ENCODE measurements around the gene LRIT1. TPM values are rescaled to one million over a fixed set of nuclear protein-coding genes. Genes with fewer than 3 reads are reported as not detected.

LRIT1 gene
- total and polyA plus RNA-seq, 8 donors, result not detected

- no peak within 1 kb of the TSS for H3K27ac ChIP-seq
- H3K4me1 ChIP-seq, result no peaks in the 10 kb centered on the region
- no peak within 1 kb of the TSS for H3K4me3 ChIP-seq
- H3K36me3 ChIP-seq, result no peaks in the 10 kb centered on the region
- intact Hi-C loops (cut with DNase I; ENCODE audit: low total_unique reads), result no loop called here
- peaks cover 0 to 27% (median 5%) of the 10 kb centered on the region in 3 donors for H3K27me3 ChIP-seq
- DNase-seq, result no peak
- no peaks in the 10 kb centered on the region for H3K9me3 ChIP-seq
- WGBS, 5 donors, result 65 to 76% (median 72%) methylated on average over 6 of the region's 6 CpGs
- TF ChIP-seq POLR2A (IDR thresholded peaks at IDR 0.05) (no peak), EP300 (IDR thresholded peaks at IDR 0.05) (no peak), POLR2AphosphoS5 (IDR thresholded peaks at IDR 0.05) (no peak), CTCF (IDR thresholded peaks at IDR 0.05) (no peak)
Measured at GRCh38 chr10:84225427-84226173, 15.7 kb downstream of the LRIT1 start, which contains the start of gene LRIT2. LRIT2 (minus strand) TSS chr10:84225544; CDS start chr10:84225520, 24 bp downstream.

- Histone ChIP-seq H3K36me3 (no peaks in the 10 kb centered on the region), H3K9me3 (no peaks in the 10 kb centered on the region), H3K4me1 (no peaks in the 10 kb centered on the region), H3K27ac (no peak overlapping the region), H3K27me3 (peaks cover 0 to 27% (median 5%) of the 10 kb centered on the region in 3 donors), H3K4me3 (no peak overlapping the region)
- TF ChIP-seq POLR2AphosphoS5 (IDR thresholded peaks at IDR 0.05) (no peak), POLR2A (IDR thresholded peaks at IDR 0.05) (no peak), EP300 (IDR thresholded peaks at IDR 0.05) (no peak), CTCF (IDR thresholded peaks at IDR 0.05) (no peak)
- DNase-seq, result peak in 1 of 2 donors; percentile 38
- intact Hi-C loops (cut with DNase I; ENCODE audit: low total_unique reads), result no loop called here
- 45 to 56% (median 50%) methylated on average over 4 to 6 of the region's 6 CpGs for WGBS, 5 donors
Measured at GRCh38 chr10:84224411-84225028, 16.8 kb downstream of the LRIT1 start.

- H3K27ac ChIP-seq, result no peak overlapping the region
- no peaks in the 10 kb centered on the region for H3K9me3 ChIP-seq
- no peaks in the 10 kb centered on the region for H3K4me1 ChIP-seq
- intact Hi-C loops (cut with DNase I; ENCODE audit: low total_unique reads), result no loop called here
- H3K27me3 ChIP-seq, result peaks cover 0 to 23% (median 5%) of the 10 kb centered on the region in 3 donors
- WGBS, 5 donors, result 73 to 97% (median 84%) methylated on average over 7 to 8 of the region's 8 CpGs
- no peaks in the 10 kb centered on the region for H3K36me3 ChIP-seq
- no peak for TF ChIP-seq EP300 (IDR thresholded peaks at IDR 0.05)
- TF ChIP-seq POLR2AphosphoS5 (IDR thresholded peaks at IDR 0.05), result no peak
- TF ChIP-seq POLR2A (IDR thresholded peaks at IDR 0.05), result no peak
- no peak for TF ChIP-seq CTCF (IDR thresholded peaks at IDR 0.05)
- no peak for DNase-seq
- no peak overlapping the region for H3K4me3 ChIP-seq
Measured at GRCh38 chr10:84221916-84222315, 19.4 kb downstream of the LRIT1 start.

- Histone ChIP-seq H3K27ac (no peak overlapping the region), H3K27me3 (peaks cover 0 to 11% (median 0%) of the 10 kb centered on the region in 3 donors), H3K9me3 (no peaks in the 10 kb centered on the region), H3K36me3 (no peaks in the 10 kb centered on the region), H3K4me3 (no peak overlapping the region), H3K4me1 (no peaks in the 10 kb centered on the region)
- TF ChIP-seq POLR2A (IDR thresholded peaks at IDR 0.05), result no peak
- TF ChIP-seq CTCF (IDR thresholded peaks at IDR 0.05), result no peak
- no peak for TF ChIP-seq EP300 (IDR thresholded peaks at IDR 0.05)
- no peak for TF ChIP-seq POLR2AphosphoS5 (IDR thresholded peaks at IDR 0.05)
- 76 to 93% (median 86%) methylated on average over 4 of the region's 4 CpGs for WGBS, 5 donors
- intact Hi-C loops (cut with DNase I; ENCODE audit: low total_unique reads), result no loop called here
- DNase-seq, result no peak
Measured at GRCh38 chr10:84217746-84218145, 23.6 kb downstream of the LRIT1 start.
